Measurements from ENCODE around the gene PCSK4.
A peak's percentile ranks its signal among the peaks of the same experiment; 100 is the strongest.

PCSK4 gene

GRCh38 chr19:1437609-1438008, 52.5 kb downstream of the PCSK4 start:
- Histone ChIP-seq H3K9me3 (ENCODE audit: control insufficient read depth, low read length) (no peaks in the 10 kb centered on the region), H2AK5ac (ENCODE audit: low read length, severe bottlenecking) (no peak overlapping the region), H3K23ac (ENCODE audit: low read length in 2 of 2) (no peak overlapping the region), H2AFZ (ENCODE audit: low read depth, low read length) (no peak overlapping the region), H2BK12ac (ENCODE audit: low read length in 2 of 2) (no peak overlapping the region), H3K27me3 (ENCODE audit: control insufficient read depth in 1 of 2, insufficient read depth in 1 of 2, low read length in 2 of 2) (no peaks in the 10 kb centered on the region), H2BK5ac (ENCODE audit: low read depth, low read length, poor library complexity, severe bottlenecking) (no peak overlapping the region), H3K14ac (ENCODE audit: low read length in 2 of 2) (no peak overlapping the region), H3K79me1 (replicated peaks; ENCODE audit: low read length, poor library complexity, severe bottlenecking) (peaks cover 31% of the 10 kb centered on the region), H2BK15ac (ENCODE audit: low read depth, poor library complexity, severe bottlenecking) (no peak overlapping the region), H3K27ac (ENCODE audit: low read length, poor library complexity, severe bottlenecking) (peak overlapping the region; percentile 11), H3K4me3 (ENCODE audit: insufficient read depth in 1 of 2, low read depth in 1 of 2, low read length in 2 of 2) (peak overlapping the region in 1 of 2 experiments; percentile 93), H3K9ac (ENCODE audit: low read length) (peak overlapping the region; percentile 94), H2BK120ac (ENCODE audit: low read depth, low read length) (no peak overlapping the region), H3K4me2 (ENCODE audit: low read length, poor library complexity, severe bottlenecking) (peak overlapping the region; percentile 24), H3K36me3 (ENCODE audit: control insufficient read depth in 1 of 2, insufficient read depth in 2 of 2, low read depth in 1 of 2, low read length in 2 of 2) (peaks cover 62 to 67% of the 10 kb centered on the region in 2 experiments), H4K8ac (ENCODE audit: low read length) (no peak overlapping the region), H3K4me1 (ENCODE audit: control insufficient read depth, insufficient read depth, low read depth, low read length) (peaks cover 27% of the 10 kb centered on the region), H3K18ac (ENCODE audit: low read depth in 1 of 2, low read length in 2 of 2) (no peak overlapping the region), H4K91ac (ENCODE audit: low read length) (no peak overlapping the region), H3K4ac (ENCODE audit: low read depth in 1 of 2, low read length in 2 of 2) (no peak overlapping the region)
- 93% methylated on average over 6 of the region's 8 CpGs for WGBS
- DNase-seq, result no peak

- Histone ChIP-seq H4K8ac (ENCODE audit: low read length) (no peak overlapping the region), H3K9ac (ENCODE audit: low read length) (no peak overlapping the region), H3K14ac (ENCODE audit: low read length in 2 of 2) (no peak overlapping the region), H3K79me1 (replicated peaks; ENCODE audit: low read length, poor library complexity, severe bottlenecking) (peaks cover 37% of the 10 kb centered on the region), H2BK120ac (ENCODE audit: low read depth, low read length) (no peak overlapping the region), H4K91ac (ENCODE audit: low read length) (no peak overlapping the region), H2BK15ac (ENCODE audit: low read depth, poor library complexity, severe bottlenecking) (no peak overlapping the region), H3K4me1 (ENCODE audit: control insufficient read depth, insufficient read depth, low read depth, low read length) (peaks cover 17% of the 10 kb centered on the region), H3K4ac (ENCODE audit: low read depth in 1 of 2, low read length in 2 of 2) (no peak overlapping the region), H3K23ac (ENCODE audit: low read length in 2 of 2) (no peak overlapping the region), H2AFZ (ENCODE audit: low read depth, low read length) (no peak overlapping the region), H3K27me3 (ENCODE audit: control insufficient read depth in 1 of 2, insufficient read depth in 1 of 2, low read length in 2 of 2) (no peaks in the 10 kb centered on the region), H3K4me3 (ENCODE audit: insufficient read depth in 1 of 2, low read depth in 1 of 2, low read length in 2 of 2) (no peak overlapping the region), H3K27ac (ENCODE audit: low read length, poor library complexity, severe bottlenecking) (no peak overlapping the region), H2BK5ac (ENCODE audit: low read depth, low read length, poor library complexity, severe bottlenecking) (no peak overlapping the region), H2AK5ac (ENCODE audit: low read length, severe bottlenecking) (no peak overlapping the region), H3K18ac (ENCODE audit: low read depth in 1 of 2, low read length in 2 of 2) (no peak overlapping the region), H3K9me3 (ENCODE audit: control insufficient read depth, low read length) (no peaks in the 10 kb centered on the region), H3K4me2 (ENCODE audit: low read length, poor library complexity, severe bottlenecking) (no peak overlapping the region), H3K36me3 (ENCODE audit: control insufficient read depth in 1 of 2, insufficient read depth in 2 of 2, low read depth in 1 of 2, low read length in 2 of 2) (peaks cover 55 to 62% of the 10 kb centered on the region in 2 experiments), H2BK12ac (ENCODE audit: low read length in 2 of 2) (no peak overlapping the region)
- WGBS, result 93% methylated on average over 21 of the region's 21 CpGs
- no peak for DNase-seq
Measured at GRCh38 chr19:1435378-1435989, 54.7 kb downstream of the PCSK4 start.

DNA sequence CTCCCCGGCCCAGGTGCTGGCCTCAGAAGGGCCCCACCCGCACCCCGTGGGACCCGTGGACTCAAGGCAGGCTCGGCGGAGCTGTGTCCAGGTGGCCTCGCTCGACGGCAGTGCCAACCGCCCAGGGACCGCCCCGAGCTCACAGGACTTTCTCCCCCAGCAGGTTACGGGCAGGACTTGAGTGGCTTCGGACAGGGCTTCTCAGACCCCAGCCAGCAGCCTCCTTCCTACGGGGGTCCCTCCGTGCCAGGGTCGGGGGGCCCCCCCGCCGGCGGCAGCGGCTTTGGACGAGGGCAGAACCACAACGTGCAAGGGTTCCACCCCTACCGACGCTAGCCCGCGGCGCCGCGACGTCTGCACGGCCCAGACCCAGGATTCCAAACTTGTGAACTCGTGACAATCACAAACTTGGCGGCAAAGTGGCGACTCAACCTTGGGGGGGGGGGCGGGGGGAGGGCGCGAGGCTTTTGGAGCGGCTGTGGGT, 55.5 kb downstream of the PCSK4 start:
- no peaks in the 10 kb centered on the region for H3K9me3 ChIP-seq (ENCODE audit: control insufficient read depth, low read length)
- no peak overlapping the region for H2AK5ac ChIP-seq (ENCODE audit: low read length, severe bottlenecking)
- no peak overlapping the region for H2BK12ac ChIP-seq (ENCODE audit: low read length in 2 of 2)
- H4K91ac ChIP-seq (ENCODE audit: low read length), result no peak overlapping the region
- no peak overlapping the region for H3K4ac ChIP-seq (ENCODE audit: low read depth in 1 of 2, low read length in 2 of 2)
- H3K79me1 ChIP-seq (replicated peaks; ENCODE audit: low read length, poor library complexity, severe bottlenecking), result peaks cover 44% of the 10 kb centered on the region
- no peak overlapping the region for H2BK15ac ChIP-seq (ENCODE audit: low read depth, poor library complexity, severe bottlenecking)
- no peaks in the 10 kb centered on the region for H3K27me3 ChIP-seq (ENCODE audit: control insufficient read depth in 1 of 2, insufficient read depth in 1 of 2, low read length in 2 of 2)
- no peak overlapping the region for H3K4me3 ChIP-seq (ENCODE audit: insufficient read depth in 1 of 2, low read depth in 1 of 2, low read length in 2 of 2)
- H3K23ac ChIP-seq (ENCODE audit: low read length in 2 of 2), result no peak overlapping the region
- H4K8ac ChIP-seq (ENCODE audit: low read length), result no peak overlapping the region
- peaks cover 9% of the 10 kb centered on the region for H3K4me1 ChIP-seq (ENCODE audit: control insufficient read depth, insufficient read depth, low read depth, low read length)
- no peak overlapping the region for H3K9ac ChIP-seq (ENCODE audit: low read length)
- H2BK5ac ChIP-seq (ENCODE audit: low read depth, low read length, poor library complexity, severe bottlenecking), result no peak overlapping the region
- peaks cover 55 to 62% of the 10 kb centered on the region in 2 experiments for H3K36me3 ChIP-seq (ENCODE audit: control insufficient read depth in 1 of 2, insufficient read depth in 2 of 2, low read depth in 1 of 2, low read length in 2 of 2)
- H3K4me2 ChIP-seq (ENCODE audit: low read length, poor library complexity, severe bottlenecking), result no peak overlapping the region
- H3K14ac ChIP-seq (ENCODE audit: low read length in 2 of 2), result no peak overlapping the region
- DNase-seq, result no peak
- H2AFZ ChIP-seq (ENCODE audit: low read depth, low read length), result no peak overlapping the region
- 94% methylated on average over 38 of the region's 39 CpGs for WGBS
- no peak overlapping the region for H3K18ac ChIP-seq (ENCODE audit: low read depth in 1 of 2, low read length in 2 of 2)
- no peak overlapping the region for H2BK120ac ChIP-seq (ENCODE audit: low read depth, low read length)
- no peak overlapping the region for H3K27ac ChIP-seq (ENCODE audit: low read length, poor library complexity, severe bottlenecking)

DNA sequence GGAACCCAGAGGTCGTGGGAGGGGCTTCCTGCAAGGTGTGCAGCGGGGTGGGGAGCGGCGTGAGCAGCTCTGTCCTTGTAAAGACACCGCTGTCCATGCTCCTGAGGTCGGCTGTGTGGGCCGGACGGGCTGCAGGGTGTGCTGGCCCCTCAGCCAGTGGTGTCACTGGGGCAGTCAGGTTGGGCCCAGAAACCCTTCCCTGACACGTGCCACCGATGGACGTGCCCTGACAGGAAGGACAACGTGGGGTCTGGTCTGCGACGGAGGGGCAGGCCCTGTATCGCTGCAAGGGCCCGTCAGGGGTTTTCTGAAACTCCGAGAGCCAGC, 56.1 kb downstream of the PCSK4 start:
- H3K9me3 ChIP-seq (ENCODE audit: control insufficient read depth, low read length), result no peaks in the 10 kb centered on the region
- H3K18ac ChIP-seq (ENCODE audit: low read depth in 1 of 2, low read length in 2 of 2), result no peak overlapping the region
- peaks cover 58 to 64% of the 10 kb centered on the region in 2 experiments for H3K36me3 ChIP-seq (ENCODE audit: control insufficient read depth in 1 of 2, insufficient read depth in 2 of 2, low read depth in 1 of 2, low read length in 2 of 2)
- no peak overlapping the region for H2BK5ac ChIP-seq (ENCODE audit: low read depth, low read length, poor library complexity, severe bottlenecking)
- H3K4me2 ChIP-seq (ENCODE audit: low read length, poor library complexity, severe bottlenecking), result no peak overlapping the region
- H3K9ac ChIP-seq (ENCODE audit: low read length), result no peak overlapping the region
- H3K27me3 ChIP-seq (ENCODE audit: control insufficient read depth in 1 of 2, insufficient read depth in 1 of 2, low read length in 2 of 2), result no peaks in the 10 kb centered on the region
- no peak overlapping the region for H2AFZ ChIP-seq (ENCODE audit: low read depth, low read length)
- no peak overlapping the region for H3K14ac ChIP-seq (ENCODE audit: low read length in 2 of 2)
- H3K4ac ChIP-seq (ENCODE audit: low read depth in 1 of 2, low read length in 2 of 2), result no peak overlapping the region
- H2BK120ac ChIP-seq (ENCODE audit: low read depth, low read length), result no peak overlapping the region
- peaks cover 51% of the 10 kb centered on the region for H3K79me1 ChIP-seq (replicated peaks; ENCODE audit: low read length, poor library complexity, severe bottlenecking)
- no peak overlapping the region for H3K27ac ChIP-seq (ENCODE audit: low read length, poor library complexity, severe bottlenecking)
- over 99% methylated on average over 17 of the region's 17 CpGs for WGBS
- no peak for DNase-seq
- no peak overlapping the region for H2AK5ac ChIP-seq (ENCODE audit: low read length, severe bottlenecking)
- H2BK15ac ChIP-seq (ENCODE audit: low read depth, poor library complexity, severe bottlenecking), result no peak overlapping the region
- H3K23ac ChIP-seq (ENCODE audit: low read length in 2 of 2), result no peak overlapping the region
- no peak overlapping the region for H4K8ac ChIP-seq (ENCODE audit: low read length)
- H2BK12ac ChIP-seq (ENCODE audit: low read length in 2 of 2), result no peak overlapping the region
- H3K4me1 ChIP-seq (ENCODE audit: control insufficient read depth, insufficient read depth, low read depth, low read length), result peaks cover 7% of the 10 kb centered on the region
- H4K91ac ChIP-seq (ENCODE audit: low read length), result no peak overlapping the region
- no peak overlapping the region for H3K4me3 ChIP-seq (ENCODE audit: insufficient read depth in 1 of 2, low read depth in 1 of 2, low read length in 2 of 2)

All from mesenchymal stem cell (in vitro differentiated cells and primary cell).